Activated naive CD8-positive, alpha-beta T cell treated with anti-CD3 and anti-CD28 coated beads, Interleukin-2, amount 50 U/mL, for 24 hours (primary cell): ENCODE results near the gene ZNF614.
"Not testable (repeated sequence)": the region's sequence is repeated elsewhere in the genome, so short reads cannot be mapped to it uniquely, and the experiment has no call there.

ENCODE experiments used
- ATAC-seq: fragments of 150-1000 bp; cut with Tn5 transposase; one replicate; pipeline ENCODE4 v1.10.0; 2021
- DNase-seq: peaks from one replicate; pipeline ENCODE4 v3.0.0; 2021
- H3K27ac Mint-ChIP-seq: one replicate; pipeline ENCODE4 v1.8.0; 2021; ENCODE audit warnings: mild to moderate bottlenecking, mixed read lengths
- H3K27me3 Mint-ChIP-seq: one replicate; pipeline ENCODE4 v1.8.0; 2021; ENCODE audit warnings: mixed read lengths
- H3K36me3 Mint-ChIP-seq: one replicate; pipeline ENCODE4 v1.8.0; 2021; ENCODE audit warnings: low read depth, mixed read lengths
- H3K4me1 Mint-ChIP-seq: one replicate; pipeline ENCODE4 v1.8.0; 2021; ENCODE audit warnings: mixed read lengths
- H3K4me3 Mint-ChIP-seq: one replicate; pipeline ENCODE4 v1.8.0; 2021; ENCODE audit warnings: mild to moderate bottlenecking, moderate library complexity, mixed read lengths
- H3K9me3 Mint-ChIP-seq: one replicate; pipeline ENCODE4 v1.8.0; 2021; ENCODE audit warnings: mixed read lengths

Gene ZNF614

GRCh38 chr19:52028027-52028779 is at the start of gene ZNF614:
ZNF614 (minus strand) TSS chr19:52028379; CDS start chr19:52025745, 2,634 bp downstream.
- DNase-seq (peak; percentile 86), ATAC-seq (peak; percentile 93)
- peaks cover 23% of the 10 kb centered on the region for H3K4me1 Mint-ChIP-seq
- H3K4me3 Mint-ChIP-seq = peak within 1 kb of the TSS; percentile 92
- H3K36me3 Mint-ChIP-seq = peaks cover 85% of the 10 kb centered on the region
- peaks cover 54% of the 10 kb centered on the region for H3K9me3 Mint-ChIP-seq
- H3K27ac Mint-ChIP-seq = peak within 1 kb of the TSS; percentile 94
- no peaks in the 10 kb centered on the region for H3K27me3 Mint-ChIP-seq

GRCh38 chr19:52070496-52070895 is 42.3 kb upstream of the ZNF614 start:
- Mint-ChIP-seq H3K4me3 (no peak overlapping the region), H3K9me3 (peaks cover 76% of the 10 kb centered on the region), H3K4me1 (no peaks in the 10 kb centered on the region), H3K36me3 (peaks cover 99% of the 10 kb centered on the region), H3K27me3 (no peaks in the 10 kb centered on the region), H3K27ac (no peak overlapping the region)
- ATAC-seq (no peak), DNase-seq (no peak)

- Mint-ChIP-seq H3K9me3 (peaks cover 75% of the 10 kb centered on the region), H3K27ac (no peak overlapping the region), H3K36me3 (peaks cover 99% of the 10 kb centered on the region), H3K27me3 (no peaks in the 10 kb centered on the region), H3K4me1 (no peaks in the 10 kb centered on the region), H3K4me3 (no peak overlapping the region)
- ATAC-seq (no peak), DNase-seq (no peak)
These were observed 41.5 kb upstream of the ZNF614 start for GRCh38 chr19:52069653-52070052.

GRCh38 chr19:52066258-52066863 is 38.2 kb upstream of the ZNF614 start:
- DNase-seq = no peak
- peaks cover 93% of the 10 kb centered on the region for H3K36me3 Mint-ChIP-seq
- H3K27me3 Mint-ChIP-seq = no peaks in the 10 kb centered on the region
- H3K9me3 Mint-ChIP-seq = peaks cover 56% of the 10 kb centered on the region
- ATAC-seq = no peak
- no peak overlapping the region for H3K4me3 Mint-ChIP-seq
- no peaks in the 10 kb centered on the region for H3K4me1 Mint-ChIP-seq
- H3K27ac Mint-ChIP-seq = no peak overlapping the region

DNA sequence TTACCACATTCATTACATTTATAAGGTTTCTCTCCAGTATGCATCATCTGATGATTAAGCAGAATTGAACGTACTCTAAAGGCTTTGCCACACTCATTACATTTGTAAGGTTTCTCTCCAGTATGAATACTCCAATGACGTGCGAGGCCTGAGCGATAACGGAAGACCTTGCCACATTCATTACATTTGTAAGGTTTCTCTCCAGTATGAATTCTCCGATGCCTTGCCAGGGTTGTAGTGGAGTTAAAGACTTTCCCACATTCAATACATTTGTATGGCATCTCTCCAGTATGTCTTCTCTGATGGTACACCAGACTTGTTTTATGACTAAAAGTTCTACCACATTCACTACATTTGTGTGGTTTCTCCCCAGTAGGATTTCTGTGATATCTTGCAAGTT is 37.2 kb upstream of the ZNF614 start:
- Mint-ChIP-seq H3K27me3 (no peaks in the 10 kb centered on the region), H3K4me3 (no peak overlapping the region), H3K27ac (no peak overlapping the region), H3K36me3 (peaks cover 91% of the 10 kb centered on the region), H3K9me3 (peaks cover 56% of the 10 kb centered on the region), H3K4me1 (no peaks in the 10 kb centered on the region)
- ATAC-seq (no peak), DNase-seq (no peak)

DNA sequence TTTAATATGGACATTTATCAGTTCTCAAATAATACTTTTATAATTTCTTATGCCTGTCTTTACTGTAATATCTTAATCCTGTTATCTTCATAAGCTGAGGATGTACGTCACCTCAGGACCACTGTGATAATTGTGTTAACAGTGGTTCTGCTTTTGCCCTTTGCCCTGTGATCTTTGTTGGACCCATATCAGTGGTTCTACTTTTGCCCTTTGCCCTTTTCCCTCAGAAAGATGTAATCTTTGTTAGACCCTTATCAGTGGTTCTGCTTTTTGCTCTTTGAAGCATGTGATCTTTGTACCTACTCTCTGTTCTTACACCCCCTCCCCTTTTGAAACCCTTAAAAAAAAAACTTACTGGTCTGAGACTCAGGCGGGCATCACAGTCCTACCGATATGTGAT is 28.3 kb upstream of the ZNF614 start:
- not testable (repeated sequence) for H3K4me3 Mint-ChIP-seq, DNase-seq, H3K4me1 Mint-ChIP-seq, H3K27me3 Mint-ChIP-seq, H3K27ac Mint-ChIP-seq, ATAC-seq
- peaks cover 83% of the 10 kb centered on the region for H3K9me3 Mint-ChIP-seq
- H3K36me3 Mint-ChIP-seq = peaks cover 78% of the 10 kb centered on the region

DNA sequence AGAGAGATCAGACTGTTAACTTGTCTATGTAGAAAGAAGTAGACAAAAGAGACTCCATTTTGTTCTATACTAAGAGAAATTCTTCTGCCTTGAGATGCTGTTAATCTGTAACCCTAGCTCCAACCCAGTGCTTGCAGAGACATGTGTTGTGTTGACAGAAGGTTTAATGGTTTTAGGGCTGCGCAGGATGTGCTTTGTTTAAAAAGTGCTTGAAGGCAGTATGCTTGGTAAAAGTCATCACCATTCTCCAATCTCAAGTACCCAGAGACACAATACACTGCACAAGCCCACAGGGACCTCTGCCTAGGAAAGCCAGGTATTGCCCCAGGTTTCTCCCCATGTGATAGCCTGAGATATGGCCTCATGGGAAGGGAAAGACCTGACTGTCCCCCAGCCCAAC is 23.6 kb upstream of the ZNF614 start:
- Mint-ChIP-seq H3K9me3 (peaks cover 66% of the 10 kb centered on the region), H3K36me3 (peaks cover 81% of the 10 kb centered on the region), H3K4me1 (peaks cover 28% of the 10 kb centered on the region)
- not testable (repeated sequence) for H3K27ac Mint-ChIP-seq, H3K4me3 Mint-ChIP-seq, ATAC-seq, H3K27me3 Mint-ChIP-seq, DNase-seq

- H3K27me3 Mint-ChIP-seq = no peaks in the 10 kb centered on the region
- peaks cover 28% of the 10 kb centered on the region for H3K4me1 Mint-ChIP-seq
- peak within 1 kb of the TSS; percentile 93 for H3K4me3 Mint-ChIP-seq
- DNase-seq (peak; percentile 81), ATAC-seq (peak; percentile 90)
- peaks cover 56% of the 10 kb centered on the region for H3K9me3 Mint-ChIP-seq
- H3K36me3 Mint-ChIP-seq = peaks cover 83% of the 10 kb centered on the region
- H3K27ac Mint-ChIP-seq = peak within 1 kb of the TSS; percentile 97
These were observed 20.6 kb upstream of the ZNF614 start, which contains the start of gene ZNF432 for GRCh38 chr19:52048555-52049501. ZNF432 (minus strand) TSS chr19:52048838; CDS start chr19:52046868, 1,970 bp downstream.

DNA sequence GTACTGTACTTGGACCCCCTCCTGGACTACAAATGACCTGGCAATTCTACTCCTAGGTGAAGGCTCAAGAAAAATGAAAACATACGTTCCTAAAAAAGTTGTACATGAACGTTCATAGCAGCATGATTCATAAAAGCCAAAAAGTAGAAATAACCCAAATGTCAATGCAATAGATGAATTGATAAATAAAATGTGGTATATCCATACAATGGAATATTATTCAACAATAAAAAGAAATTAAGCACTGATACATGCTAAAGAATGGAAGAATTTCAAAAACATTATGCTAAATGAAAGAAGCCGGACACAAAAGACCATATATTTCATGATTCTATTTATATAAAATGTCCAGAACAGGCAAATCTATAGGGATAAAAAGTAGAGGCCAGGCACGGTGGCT is 11.0 kb upstream of the ZNF614 start:
- no peak overlapping the region for H3K27ac Mint-ChIP-seq
- no peak overlapping the region for H3K4me3 Mint-ChIP-seq
- H3K27me3 Mint-ChIP-seq = no peaks in the 10 kb centered on the region
- H3K36me3 Mint-ChIP-seq = peaks cover 96% of the 10 kb centered on the region
- ATAC-seq (no peak), DNase-seq (no peak)
- H3K9me3 Mint-ChIP-seq = peaks cover 74% of the 10 kb centered on the region
- H3K4me1 Mint-ChIP-seq = no peaks in the 10 kb centered on the region

- no peaks in the 10 kb centered on the region for H3K27me3 Mint-ChIP-seq
- DNase-seq (no peak), ATAC-seq (no peak)
- peaks cover 70% of the 10 kb centered on the region for H3K9me3 Mint-ChIP-seq
- H3K36me3 Mint-ChIP-seq = peaks cover 92% of the 10 kb centered on the region
- H3K4me1 Mint-ChIP-seq = peaks cover 1% of the 10 kb centered on the region
- H3K4me3 Mint-ChIP-seq = no peak overlapping the region
- no peak overlapping the region for H3K27ac Mint-ChIP-seq
These were observed 6.0 kb upstream of the ZNF614 start for GRCh38 chr19:52034051-52034728.

- Mint-ChIP-seq H3K4me1 (peaks cover 23% of the 10 kb centered on the region), H3K9me3 (peaks cover 53% of the 10 kb centered on the region), H3K4me3 (peak overlapping the region; percentile 92), H3K36me3 (peaks cover 85% of the 10 kb centered on the region), H3K27ac (peak overlapping the region; percentile 94), H3K27me3 (no peaks in the 10 kb centered on the region)
- ATAC-seq (no peak), DNase-seq (no peak)
These were observed 573 bp upstream of the ZNF614 start for GRCh38 chr19:52028780-52029123.

DNA sequence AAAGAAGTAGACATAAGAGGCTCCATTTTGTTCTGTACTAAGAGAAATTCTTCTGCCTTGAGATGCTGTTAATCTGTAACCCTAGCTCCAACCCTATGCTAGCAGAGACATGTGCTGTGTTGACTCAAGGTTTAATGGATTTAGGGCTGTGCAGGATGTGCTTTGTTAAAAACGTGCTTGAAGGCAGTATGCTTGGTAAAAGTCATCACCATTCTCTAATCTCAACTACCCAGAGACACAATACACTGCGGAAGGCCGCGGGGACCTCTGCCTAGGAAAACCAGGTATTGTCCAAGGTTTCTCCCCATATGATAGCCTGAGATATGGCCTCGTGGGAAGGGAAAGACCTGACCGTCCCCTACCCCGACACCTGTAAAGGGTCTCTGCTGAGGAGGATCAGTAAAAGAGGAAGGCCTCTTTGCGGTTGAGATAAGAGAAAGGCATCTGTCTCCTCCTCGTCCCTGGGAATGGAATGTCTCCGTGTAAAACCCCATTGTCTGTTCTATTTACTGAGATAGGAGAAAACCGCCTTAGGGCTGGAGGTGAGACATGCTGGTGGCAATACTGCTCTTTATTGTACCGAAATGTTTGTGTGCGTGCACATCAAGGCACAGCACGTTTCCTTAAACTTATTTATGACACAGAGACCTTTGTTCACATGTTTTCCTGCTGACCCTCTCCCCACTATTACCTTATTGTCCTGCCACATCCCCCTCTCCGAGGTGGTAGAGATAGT is 1.8 kb downstream of the ZNF614 start:
- not testable (repeated sequence) for H3K4me3 Mint-ChIP-seq, H3K27ac Mint-ChIP-seq, ATAC-seq, H3K27me3 Mint-ChIP-seq, DNase-seq
- Mint-ChIP-seq H3K9me3 (peaks cover 53% of the 10 kb centered on the region), H3K4me1 (peaks cover 23% of the 10 kb centered on the region), H3K36me3 (peaks cover 84% of the 10 kb centered on the region)

DNA sequence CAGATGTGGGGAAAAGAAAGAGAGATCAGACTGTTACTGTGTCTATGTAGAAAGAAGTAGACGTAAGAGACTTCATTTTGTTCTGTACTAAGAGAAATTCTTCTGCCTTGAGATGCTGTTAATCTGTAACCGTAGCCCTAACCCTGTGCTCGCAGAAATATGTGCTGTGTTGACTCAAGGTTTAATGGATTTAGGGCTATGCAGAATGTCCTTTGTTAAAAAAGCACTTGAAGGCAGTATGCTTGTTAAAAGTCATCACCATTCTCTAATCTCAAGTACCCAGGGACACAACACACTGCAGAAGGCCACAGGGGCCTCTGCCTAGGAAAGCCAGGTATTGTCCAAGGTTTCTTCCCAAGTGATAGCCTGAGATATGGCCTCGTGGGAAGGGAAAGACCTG is 3.7 kb downstream of the ZNF614 start:
- H3K27me3 Mint-ChIP-seq, H3K4me3 Mint-ChIP-seq, ATAC-seq, H3K27ac Mint-ChIP-seq, DNase-seq: not testable (repeated sequence)
- H3K4me1 Mint-ChIP-seq = peaks cover 23% of the 10 kb centered on the region
- H3K9me3 Mint-ChIP-seq = peaks cover 61% of the 10 kb centered on the region
- H3K36me3 Mint-ChIP-seq = peaks cover 87% of the 10 kb centered on the region
